HG03135 (cell line): ENCODE measurements around the gene SNX33.
A peak's percentile ranks its signal among the peaks of the same experiment; 100 is the strongest.
"Not testable (repeated sequence)": the region's sequence is repeated elsewhere in the genome, so short reads cannot be mapped to it uniquely, and the experiment has no call there.

Source experiments
- ATAC-seq: cut with Tn5 transposase; IDR thresholded peaks from one replicate; pipeline ENCODE4 v1.9.1; 2021; ENCODE audit warnings: mild to moderate bottlenecking, moderate library complexity; ENCODE audit not compliant: unreplicated experiment

The SNX33 gene, protein sequence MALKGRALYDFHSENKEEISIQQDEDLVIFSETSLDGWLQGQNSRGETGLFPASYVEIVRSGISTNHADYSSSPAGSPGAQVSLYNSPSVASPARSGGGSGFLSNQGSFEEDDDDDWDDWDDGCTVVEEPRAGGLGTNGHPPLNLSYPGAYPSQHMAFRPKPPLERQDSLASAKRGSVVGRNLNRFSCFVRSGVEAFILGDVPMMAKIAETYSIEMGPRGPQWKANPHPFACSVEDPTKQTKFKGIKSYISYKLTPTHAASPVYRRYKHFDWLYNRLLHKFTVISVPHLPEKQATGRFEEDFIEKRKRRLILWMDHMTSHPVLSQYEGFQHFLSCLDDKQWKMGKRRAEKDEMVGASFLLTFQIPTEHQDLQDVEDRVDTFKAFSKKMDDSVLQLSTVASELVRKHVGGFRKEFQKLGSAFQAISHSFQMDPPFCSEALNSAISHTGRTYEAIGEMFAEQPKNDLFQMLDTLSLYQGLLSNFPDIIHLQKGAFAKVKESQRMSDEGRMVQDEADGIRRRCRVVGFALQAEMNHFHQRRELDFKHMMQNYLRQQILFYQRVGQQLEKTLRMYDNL

DNA sequence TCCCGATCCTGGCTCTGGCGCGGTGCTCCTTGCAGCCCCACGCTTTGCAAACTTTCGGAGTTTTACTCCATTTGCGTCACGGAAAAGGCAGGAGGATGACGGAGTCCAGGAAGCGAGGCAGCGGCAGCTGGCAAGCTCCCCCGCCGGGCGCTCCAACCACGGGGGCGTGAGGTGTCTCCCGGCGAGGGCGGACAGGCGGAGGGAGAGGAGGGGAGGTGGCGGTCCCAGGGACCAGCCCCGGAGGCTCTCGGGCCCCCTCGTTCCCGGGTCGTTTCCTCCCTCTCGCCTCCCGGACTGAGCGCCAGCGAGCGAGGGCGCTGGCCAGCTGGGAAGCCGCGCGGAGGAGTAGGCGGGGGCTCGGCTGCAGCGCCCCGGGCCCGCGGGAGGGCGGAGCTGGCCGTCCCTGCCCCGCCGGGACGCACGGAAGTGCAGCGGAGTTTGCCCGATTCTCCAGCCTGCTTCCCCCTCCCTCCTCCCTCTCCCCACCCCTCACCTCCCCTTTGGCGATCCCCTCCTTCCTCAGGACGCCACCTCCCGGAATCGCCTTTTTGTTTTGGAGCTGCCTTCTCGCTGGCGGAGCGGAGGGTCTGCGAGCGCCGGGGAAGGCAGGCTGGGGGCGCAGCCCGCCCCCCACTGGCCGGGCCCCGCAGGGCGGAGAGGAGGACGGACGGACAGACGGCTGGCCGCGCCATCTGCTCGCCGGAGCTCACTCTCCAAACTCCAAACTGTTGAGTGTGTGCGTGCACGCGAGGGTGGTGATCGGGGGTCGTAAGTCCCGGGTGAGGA, at the start of gene SNX33:
Gene SNX33 (plus strand): TSS at position 543 of the 786 bp plus-strand sequence. CDS start 1,191 bp downstream, outside the sequence.
- ATAC-seq = no peak

GRCh38 chr15:75598361-75598760, 49.4 kb upstream of the SNX33 start:
- ATAC-seq = no peak

GRCh38 chr15:75599401-75599800, 48.3 kb upstream of the SNX33 start:
- ATAC-seq = no peak

GRCh38 chr15:75606026-75606425, 41.7 kb upstream of the SNX33 start:
- ATAC-seq = no peak

GRCh38 chr15:75606711-75607699, 40.7 kb upstream of the SNX33 start:
- no peak for ATAC-seq

GRCh38 chr15:75616766-75617165, 30.9 kb upstream of the SNX33 start:
- ATAC-seq = no peak

- no peak for ATAC-seq
Observed at GRCh38 chr15:75620058-75620820, 27.5 kb upstream of the SNX33 start.

DNA sequence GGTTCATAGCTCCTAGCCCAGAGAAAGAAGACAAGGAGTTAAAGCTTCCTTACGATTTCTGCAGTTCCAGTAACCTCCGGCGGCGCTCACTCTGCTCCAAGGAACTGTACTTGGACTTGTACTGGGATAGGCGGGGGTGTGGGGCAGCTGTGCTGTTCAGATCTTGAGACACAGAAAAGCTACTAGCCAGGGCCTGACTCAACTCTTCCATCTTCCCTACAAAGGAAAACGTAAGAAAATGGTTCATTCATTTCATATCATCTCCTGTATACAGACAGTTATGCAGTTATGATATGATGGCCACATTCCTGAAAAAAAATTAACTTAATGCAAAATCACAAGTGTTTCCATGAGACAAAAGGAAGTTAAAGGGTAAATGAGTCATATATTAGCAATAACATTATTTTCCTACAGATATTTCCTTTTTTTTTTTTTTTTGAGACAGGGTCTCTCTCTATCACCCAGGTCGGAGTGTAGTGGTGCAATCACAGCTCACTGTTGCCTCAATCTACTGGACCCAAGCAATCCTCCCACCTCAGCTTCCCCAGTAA, 26.8 kb upstream of the SNX33 start:
- no peak for ATAC-seq

GRCh38 chr15:75622505-75622904, 25.2 kb upstream of the SNX33 start:
- ATAC-seq = no peak

DNA sequence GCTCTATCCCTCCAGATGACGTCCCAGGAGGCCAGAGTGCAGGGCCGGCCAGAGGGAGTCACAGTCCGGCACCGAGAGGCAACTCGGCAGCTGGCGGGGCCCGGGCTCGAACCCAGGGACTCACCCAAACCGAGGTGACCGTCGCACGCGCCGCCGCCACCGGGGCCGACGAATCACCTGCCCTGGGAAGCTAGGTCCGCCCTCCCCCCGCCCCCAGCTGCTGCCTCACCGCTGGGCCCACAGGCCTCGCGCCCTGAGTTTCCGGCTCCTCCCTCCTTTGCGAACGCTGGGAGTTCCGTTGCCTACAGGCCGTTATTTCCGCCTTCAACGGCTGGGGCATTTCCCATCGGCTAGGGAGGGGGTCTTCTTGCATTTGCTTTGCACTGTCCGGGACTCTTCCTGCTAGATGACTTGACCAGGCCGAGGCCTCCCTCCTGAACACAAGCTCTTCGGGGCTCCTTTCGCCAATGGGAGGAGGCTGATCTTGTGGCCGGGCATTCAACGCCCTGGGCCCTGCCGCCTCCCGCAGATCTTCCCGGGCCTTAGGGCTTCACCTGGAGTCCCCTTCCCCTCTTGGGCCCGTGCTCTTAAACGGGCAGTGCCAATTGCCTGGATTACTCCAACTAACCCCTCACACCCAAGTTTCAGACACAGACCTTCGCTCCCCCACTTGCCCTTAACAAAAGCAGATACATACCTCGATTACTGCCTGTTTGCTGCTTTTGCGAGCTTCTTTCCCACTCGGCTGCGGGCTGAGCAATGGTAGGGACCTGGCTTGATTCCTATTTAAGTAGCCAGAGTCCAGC, 22.0 kb upstream of the SNX33 start, which contains the start of gene SNUPN:
Gene SNUPN (minus strand): TSS at position 184 of the 806 bp plus-strand sequence. CDS start 4,674 bp downstream, outside the sequence.
- peak; percentile 71 for ATAC-seq

DNA sequence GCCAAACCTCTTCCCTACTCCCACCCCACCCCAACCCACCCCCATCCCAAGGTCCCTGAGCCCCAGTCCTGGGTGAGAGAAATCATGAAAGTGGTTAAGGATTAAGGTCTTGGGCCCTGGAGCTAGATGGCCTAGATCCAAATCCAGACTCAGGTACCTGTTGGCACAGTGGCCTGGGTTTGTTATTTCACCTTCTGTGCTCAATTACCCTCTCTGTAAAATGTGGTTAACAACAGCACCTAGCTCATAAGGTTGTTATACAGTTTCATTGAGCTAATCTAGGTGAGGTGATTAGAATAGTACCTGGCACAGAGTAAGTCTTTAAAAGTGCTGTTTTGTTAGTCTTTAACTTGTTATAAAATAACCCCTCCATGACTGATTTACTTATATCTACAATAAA, 15.8 kb upstream of the SNX33 start:
- ATAC-seq = no peak

- not testable (repeated sequence) for ATAC-seq
Observed at GRCh38 chr15:75633922-75634321, 13.8 kb upstream of the SNX33 start.

- no peak for ATAC-seq
Observed at GRCh38 chr15:75636026-75636425, 11.7 kb upstream of the SNX33 start.

DNA sequence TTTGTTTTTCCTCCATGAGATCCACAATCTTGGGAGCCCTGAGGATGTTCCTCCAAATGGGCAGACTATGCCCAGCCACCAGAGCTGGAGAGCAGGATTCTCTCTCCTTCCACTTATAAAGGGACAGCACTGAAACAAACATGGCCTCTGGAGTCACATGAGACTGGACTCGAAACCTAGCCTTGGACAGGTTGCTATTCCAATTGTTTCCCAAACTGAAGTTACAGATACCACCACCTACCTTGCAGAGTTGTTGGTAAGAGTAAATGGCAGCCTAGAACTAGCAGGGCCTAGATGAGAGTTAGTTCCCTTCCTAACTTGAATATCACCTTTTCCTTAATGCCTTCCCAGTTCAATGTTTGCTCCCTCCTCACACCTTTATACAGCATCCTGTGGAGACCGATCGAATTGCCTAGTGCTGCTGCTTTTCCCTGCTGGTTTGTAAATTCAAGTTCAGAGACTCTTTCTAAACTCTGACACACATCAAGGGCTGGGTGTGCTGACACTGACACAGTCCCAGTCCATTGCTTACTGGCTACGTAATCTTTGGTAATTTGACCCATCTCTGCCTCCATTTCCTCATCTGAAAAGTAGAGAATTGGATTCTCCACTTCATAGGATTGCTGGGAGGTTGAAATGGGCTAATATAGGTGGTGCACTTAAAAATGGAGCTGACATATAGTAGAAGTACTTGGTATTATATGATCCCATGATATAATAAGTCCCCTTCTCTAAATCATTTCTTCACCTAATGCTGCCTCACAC, 10.3 kb upstream of the SNX33 start:
- no peak for ATAC-seq

DNA sequence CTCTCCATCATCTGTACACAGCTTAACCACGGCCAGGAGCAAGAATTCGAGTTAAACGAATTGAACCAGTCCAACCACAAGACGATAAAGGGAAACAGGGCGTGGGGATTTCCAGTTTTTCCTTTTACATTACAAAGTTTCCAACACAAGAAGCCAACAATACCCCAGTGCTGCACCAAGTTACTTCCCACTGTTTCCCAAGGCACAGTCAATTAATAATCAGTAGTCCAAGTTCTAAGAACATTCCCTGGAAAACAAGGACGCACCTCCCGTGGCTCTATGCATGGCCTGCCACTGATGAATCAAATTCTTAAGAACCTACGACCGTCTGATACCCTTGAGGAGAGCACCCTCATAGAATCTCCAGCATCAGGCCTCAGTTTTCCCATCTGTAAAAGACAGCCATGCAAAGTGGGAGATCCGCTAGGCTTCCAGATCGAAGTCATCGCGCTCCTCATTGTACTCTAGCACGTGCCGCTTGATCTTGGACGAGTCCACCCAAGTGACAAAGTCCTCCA, 8.5 kb upstream of the SNX33 start:
- ATAC-seq = no peak

- peak; percentile 92 for ATAC-seq
Observed at GRCh38 chr15:75639709-75640482, 7.8 kb upstream of the SNX33 start, which contains the start of gene IMP3. TSS of gene IMP3 (minus strand) at chr15:75640224. CDS start at chr15:75640168, 56 bp downstream.
